Stimulated activated CD8-positive, alpha-beta memory T cell treated with anti-CD3 and anti-CD28 coated beads, Interleukin-7, amount 100 ng/mL, for 48 hours (primary cell): ENCODE results near the gene METTL23.

ENCODE experiments used
- DNase-seq, 2 donors: peaks; one replicate each; pipeline ENCODE4 v3.0.0-alpha.2; 2020; ENCODE audit warnings: low read depth in 1 of 2; ENCODE audit errors: extremely low read depth in 1 of 2

The METTL23 gene

GRCh38 chr17:76726776-76727718 lies at the start of gene METTL23:
TSS of gene METTL23 (plus strand) at chr17:76726839. CDS start at chr17:76729711, 2,872 bp downstream.
- peak; percentile 65 to 69 for DNase-seq

DNA sequence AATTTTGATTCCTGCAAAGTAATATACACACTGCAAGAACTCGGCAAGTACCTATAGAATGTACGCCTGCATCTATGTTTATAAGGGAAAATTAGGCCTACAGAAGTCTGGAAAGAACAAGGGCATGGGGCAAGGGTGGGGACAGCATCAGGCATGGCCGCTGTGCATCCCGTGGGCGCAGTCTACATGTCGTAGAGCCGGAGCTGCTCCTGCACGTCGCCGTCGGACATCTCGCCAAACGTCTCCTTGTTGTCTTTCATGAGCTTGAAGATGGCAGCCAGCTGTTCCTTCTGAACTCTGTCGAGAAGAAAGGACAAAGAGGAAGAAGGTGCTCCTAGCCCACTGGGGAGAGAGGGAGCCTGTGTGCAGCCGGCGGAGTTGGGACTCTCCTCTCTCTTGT lies 49.2 kb upstream of the METTL23 start:
- DNase-seq, result no peak

GRCh38 chr17:76678330-76678729 lies 48.3 kb upstream of the METTL23 start:
- peak in 1 of 2 donors; percentile 13 for DNase-seq

DNA sequence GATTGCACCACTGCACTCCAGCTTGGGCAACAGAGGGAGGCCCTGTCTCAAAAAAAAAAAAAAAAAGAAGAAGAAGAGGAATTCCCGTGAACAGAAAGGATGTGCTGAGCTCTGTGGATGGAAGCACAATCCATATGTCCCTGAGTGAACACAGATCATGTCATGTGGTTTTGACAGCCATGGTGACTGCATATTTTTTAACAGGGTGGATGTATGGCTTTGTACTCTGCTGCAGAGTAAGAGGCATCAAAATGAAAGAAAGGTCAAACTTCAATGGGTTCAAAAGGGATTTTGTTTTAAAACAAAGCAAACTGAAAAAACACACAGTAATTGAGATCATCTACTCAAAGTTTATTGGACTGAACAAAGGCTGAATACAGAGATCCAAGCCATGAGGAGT lies 47.4 kb upstream of the METTL23 start:
- no peak for DNase-seq

GRCh38 chr17:76681222-76682137 lies 45.2 kb upstream of the METTL23 start:
- peak in 1 of 2 donors; percentile 39 for DNase-seq

GRCh38 chr17:76682296-76682695 lies 44.3 kb upstream of the METTL23 start:
- no peak for DNase-seq

- DNase-seq, result no peak
Observed at GRCh38 chr17:76683011-76683755, 43.5 kb upstream of the METTL23 start.

DNA sequence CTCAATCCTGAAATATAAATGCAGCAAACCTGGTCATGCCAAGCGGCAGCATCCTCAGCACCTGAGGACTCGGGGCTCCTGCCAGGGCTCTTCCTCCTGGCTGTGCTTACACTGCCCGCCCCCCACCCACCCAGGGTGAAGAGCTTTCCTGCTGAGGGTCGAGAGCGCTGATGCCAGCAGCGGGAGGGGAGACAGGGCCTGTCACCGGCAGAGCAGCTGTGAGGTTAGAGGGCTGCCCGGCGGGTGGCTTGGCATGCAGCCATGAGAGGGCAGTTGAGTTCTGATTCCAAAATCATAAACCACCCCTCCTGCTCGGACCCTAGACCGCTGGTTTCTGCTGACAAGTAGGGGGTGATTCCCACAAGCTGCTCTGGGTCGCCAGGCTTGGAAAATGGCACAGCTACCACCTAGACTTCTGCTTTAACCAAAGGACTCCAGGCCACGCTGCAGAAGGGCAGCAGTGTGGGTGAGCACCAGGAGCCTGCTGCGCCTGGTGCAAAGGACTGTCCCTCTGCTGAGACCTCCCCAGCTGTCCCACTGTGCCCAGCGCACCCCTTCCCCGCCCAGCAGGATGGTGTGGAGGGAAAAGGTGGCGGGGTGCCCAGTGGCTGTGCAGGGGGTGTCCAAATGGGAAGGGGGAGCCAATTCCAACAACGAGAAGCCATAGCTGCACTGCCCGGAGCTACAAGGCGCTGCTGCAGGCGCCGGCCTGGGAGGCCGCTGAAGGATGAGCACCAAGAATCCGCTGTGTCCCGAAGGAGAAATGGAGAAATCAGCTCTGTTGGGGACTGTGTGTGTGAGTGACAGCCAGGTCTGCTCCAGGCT lies 42.5 kb upstream of the METTL23 start:
- DNase-seq, result no peak

DNA sequence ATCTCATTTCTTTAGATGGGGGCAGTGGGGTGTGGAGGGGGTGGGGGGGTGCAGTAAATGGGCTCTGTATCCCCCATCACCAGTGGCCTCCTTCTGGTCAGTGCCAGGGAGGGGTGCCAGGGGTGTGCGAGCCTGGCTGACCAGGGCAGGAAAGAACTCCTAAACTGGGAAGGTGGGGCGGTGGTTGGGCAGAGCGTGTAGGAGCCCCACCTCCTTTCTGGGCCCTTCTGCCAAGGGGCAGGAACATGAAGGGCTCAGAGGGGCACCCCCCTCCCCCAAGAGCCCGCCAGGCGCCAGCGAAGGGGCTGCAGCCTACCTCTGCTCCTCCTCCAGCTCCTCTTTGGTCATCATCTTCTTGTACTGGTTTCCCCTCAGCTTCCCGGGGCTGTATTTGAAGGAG lies 41.9 kb upstream of the METTL23 start:
- DNase-seq, result no peak

DNA sequence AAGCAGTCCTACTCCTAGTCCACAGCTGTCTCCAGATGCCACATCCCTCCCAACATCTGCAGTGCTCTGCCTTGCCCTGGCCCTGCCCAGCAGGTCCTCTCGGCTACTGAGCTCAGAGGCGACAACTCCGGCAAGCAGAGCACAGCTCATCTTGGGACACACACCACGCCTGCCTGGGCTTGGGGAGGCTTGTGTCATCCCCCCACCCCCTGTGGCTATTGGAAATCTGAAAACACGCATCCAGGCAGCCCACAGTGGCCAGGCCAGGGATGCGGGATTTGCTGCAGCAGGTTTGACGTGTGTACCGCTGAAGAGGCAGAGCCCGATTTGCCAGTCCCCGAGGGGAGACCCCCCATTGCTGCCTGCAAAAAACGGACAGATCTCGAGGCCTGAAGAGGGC lies 41.3 kb upstream of the METTL23 start:
- no peak for DNase-seq

DNA sequence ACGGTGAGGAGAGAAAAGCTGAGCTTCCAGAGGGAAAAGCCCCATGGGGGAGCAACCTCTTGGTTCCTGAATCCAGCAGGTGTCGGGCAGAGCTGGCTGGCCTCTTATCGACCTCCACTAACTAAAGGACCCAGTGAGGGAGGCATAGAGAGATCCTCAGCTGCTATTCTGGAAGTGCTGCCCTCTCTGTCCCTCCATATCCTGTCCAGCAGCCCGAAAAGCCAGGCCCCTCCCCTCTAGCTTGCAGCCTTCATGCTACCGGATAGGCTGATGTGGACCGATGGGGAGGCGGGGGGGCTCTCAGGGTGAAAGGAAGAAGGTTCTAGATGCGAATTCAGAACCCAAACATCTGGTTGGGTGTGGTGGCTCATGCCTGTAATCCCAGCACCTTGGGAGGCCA lies 40.8 kb upstream of the METTL23 start:
- DNase-seq, result no peak

DNA sequence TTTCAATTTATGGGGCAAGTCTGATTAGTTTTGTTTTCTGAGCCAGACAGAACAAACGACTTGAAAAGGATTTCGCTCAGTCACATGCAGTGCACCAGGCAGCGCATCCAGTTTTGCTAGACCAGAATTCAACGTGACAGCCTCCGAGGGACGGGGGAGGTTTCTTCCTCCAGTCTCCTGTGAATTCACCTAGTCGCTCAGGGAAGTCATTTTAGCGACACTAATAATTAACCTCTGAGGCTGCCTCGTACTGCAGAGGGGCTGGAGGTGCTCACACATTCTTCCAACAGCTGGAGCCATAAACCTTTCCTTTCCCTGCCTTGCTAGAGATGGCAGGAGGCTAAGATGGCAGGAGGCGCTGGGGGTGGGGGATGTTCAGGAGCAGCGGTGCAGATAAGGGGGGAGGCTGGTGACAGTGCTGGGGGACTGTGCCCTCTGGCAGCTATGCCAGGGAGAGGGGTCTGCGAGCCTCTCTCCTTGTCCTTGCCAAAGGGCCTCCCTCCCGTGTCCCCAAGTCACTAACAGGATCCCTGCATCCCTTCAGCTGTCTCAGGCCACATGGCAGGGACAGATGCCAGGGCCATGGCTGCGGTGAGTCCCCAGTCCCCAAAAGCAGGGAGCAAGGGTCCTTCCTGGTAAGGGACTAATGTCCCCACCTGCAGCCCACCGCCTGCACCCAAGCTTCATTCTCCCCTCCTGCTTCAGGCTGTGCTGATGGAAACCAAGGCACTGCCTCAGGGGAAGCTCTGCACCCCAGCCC lies 39.9 kb upstream of the METTL23 start:
- no peak for DNase-seq

- DNase-seq, result no peak
Observed at GRCh38 chr17:76687298-76688164, 39.1 kb upstream of the METTL23 start.

- no peak for DNase-seq
Observed at GRCh38 chr17:76688165-76688622, 38.4 kb upstream of the METTL23 start.

DNA sequence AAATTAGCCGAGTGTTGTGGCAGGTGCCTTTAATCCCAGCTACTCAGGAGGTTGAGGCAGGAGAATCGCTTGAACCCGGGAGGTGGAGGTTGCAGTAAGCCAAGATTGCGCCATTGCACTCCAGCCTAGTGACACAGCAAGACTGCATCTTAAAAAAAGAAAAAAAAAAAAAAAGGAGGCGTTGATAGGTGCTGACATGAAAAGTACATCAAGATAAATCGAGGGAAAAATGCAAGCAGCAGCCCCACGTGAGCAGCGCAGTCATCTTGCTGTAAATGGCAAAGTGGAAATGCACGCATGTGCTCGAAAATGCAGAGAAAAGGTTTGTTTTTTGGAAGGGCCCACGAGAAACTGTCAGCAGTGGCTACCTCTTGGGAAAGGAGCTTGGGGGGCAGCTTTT lies 36.8 kb upstream of the METTL23 start:
- no peak for DNase-seq

DNA sequence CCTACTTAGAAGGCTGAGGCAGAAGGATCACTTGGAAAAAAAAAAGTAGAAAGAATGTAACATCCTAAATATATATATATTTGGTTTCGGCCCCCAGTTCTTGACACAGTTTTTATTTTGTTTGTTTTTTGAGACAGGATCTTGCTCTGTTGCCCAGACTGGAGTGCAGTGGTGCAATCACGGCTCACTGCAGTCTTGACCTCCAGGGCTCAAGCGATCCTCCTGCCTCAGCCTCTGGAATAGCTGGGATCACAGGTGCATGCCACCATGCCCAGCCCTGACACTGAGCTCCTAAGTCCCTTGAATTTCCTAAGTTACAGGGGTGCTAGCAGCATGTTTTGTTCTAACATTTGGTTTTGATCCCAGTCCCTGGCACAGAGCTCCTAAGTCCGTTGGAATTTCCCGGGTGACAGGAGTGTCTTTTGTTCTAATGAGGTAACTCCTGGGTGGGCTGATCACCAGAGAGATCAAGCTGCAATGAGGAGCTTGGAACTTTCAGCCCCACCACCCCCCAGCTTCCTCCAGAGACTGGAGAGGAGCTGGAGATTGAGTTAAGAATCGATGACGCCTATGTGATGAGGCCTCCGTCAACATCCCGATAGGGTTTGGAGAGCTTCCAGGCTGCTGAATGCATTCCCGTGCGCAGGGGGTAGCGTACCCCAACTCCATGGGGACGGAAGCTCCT lies 35.9 kb upstream of the METTL23 start:
- DNase-seq, result no peak

GRCh38 chr17:76691379-76692191 lies 35.1 kb upstream of the METTL23 start:
- DNase-seq, result no peak
